Fibroblast of peridontal ligament (primary cell): ENCODE results near the gene NAT14.
"Not testable (repeated sequence)": the region's sequence is repeated elsewhere in the genome, so short reads cannot be mapped to it uniquely, and the experiment has no call there.

ENCODE experiments used
- DNase-seq: peaks from one replicate; pipeline ENCODE4 v3.0.0-alpha.2; 2010; ENCODE audit errors: extremely low read depth

The NAT14 gene

GRCh38 chr19:55503157-55503501 is 18.1 kb downstream of the NAT14 start:
- DNase-seq: no peak

GRCh38 chr19:55503502-55504251 is 18.7 kb downstream of the NAT14 start:
- peak; percentile 87 for DNase-seq

GRCh38 chr19:55504252-55504603 is 19.2 kb downstream of the NAT14 start:
- DNase-seq: no peak

- DNase-seq: no peak
These were observed 20.0 kb downstream of the NAT14 start for GRCh38 chr19:55504981-55505380.

GRCh38 chr19:55508120-55508519 is 23.1 kb downstream of the NAT14 start:
- DNase-seq: no peak

GRCh38 chr19:55516878-55517620 is 32.1 kb downstream of the NAT14 start:
- peak; percentile 88 for DNase-seq

GRCh38 chr19:55519451-55520311 is 34.7 kb downstream of the NAT14 start:
- peak; percentile 70 for DNase-seq

- DNase-seq: no peak
These were observed 35.8 kb downstream of the NAT14 start for GRCh38 chr19:55520691-55521292.

GRCh38 chr19:55525289-55526101 is 40.5 kb downstream of the NAT14 start:
- no peak for DNase-seq

- peak; percentile 50 for DNase-seq
These were observed 41.5 kb downstream of the NAT14 start for GRCh38 chr19:55526216-55527196.

GRCh38 chr19:55527197-55528029 is 42.4 kb downstream of the NAT14 start:
- DNase-seq: no peak

GRCh38 chr19:55528030-55528803 is 43.2 kb downstream of the NAT14 start:
- DNase-seq: no peak

GRCh38 chr19:55529636-55530234 is 44.7 kb downstream of the NAT14 start:
- no peak for DNase-seq

GRCh38 chr19:55530996-55531395 is 46.0 kb downstream of the NAT14 start:
- no peak for DNase-seq

GRCh38 chr19:55534280-55534679 is 49.3 kb downstream of the NAT14 start:
- not testable (repeated sequence) for DNase-seq

- DNase-seq: no peak
These were observed 50.4 kb downstream of the NAT14 start for GRCh38 chr19:55535173-55535964.

- no peak for DNase-seq
These were observed 51.0 kb downstream of the NAT14 start for GRCh38 chr19:55535965-55536350.
